ENCODE measurements around the gene MADD.

DNA sequence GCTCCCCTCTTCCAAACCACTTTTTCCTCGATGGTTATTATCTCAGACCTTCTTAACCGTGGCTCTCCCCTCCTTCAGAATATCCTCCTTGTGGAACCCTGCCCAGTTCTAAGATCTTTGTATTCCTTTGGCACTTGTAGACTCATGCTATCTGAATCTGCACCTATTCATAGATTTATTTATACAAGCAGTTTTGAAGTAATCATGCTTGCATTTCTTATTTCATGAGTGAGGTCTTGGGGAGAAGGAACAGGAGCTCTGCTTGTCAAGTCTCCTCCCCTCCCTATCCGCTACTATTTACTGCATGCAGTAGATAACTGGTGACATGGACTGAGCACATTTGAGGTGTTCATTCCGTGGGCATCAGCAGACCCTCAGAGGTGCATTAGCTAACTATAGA, 5.4 kb upstream of the MADD start:
- TF ChIP-seq EZH2phosphoT487 (IDR thresholded peaks at IDR 0.05; ENCODE audit: borderline replicate concordance, low read length) (no peak), EZH2 (IDR thresholded peaks at IDR 0.05; ENCODE audit: low read length, unreplicated experiment) (no peak)
